HG02571 (cell line): ENCODE data around the gene SLC26A11.

ENCODE experiments used
- ATAC-seq: cut with Tn5 transposase; IDR thresholded peaks from one replicate; pipeline ENCODE4 v1.9.1; 2021; ENCODE audit warnings: mild to moderate bottlenecking, moderate library complexity; ENCODE audit not compliant: unreplicated experiment

The SLC26A11 gene

DNA sequence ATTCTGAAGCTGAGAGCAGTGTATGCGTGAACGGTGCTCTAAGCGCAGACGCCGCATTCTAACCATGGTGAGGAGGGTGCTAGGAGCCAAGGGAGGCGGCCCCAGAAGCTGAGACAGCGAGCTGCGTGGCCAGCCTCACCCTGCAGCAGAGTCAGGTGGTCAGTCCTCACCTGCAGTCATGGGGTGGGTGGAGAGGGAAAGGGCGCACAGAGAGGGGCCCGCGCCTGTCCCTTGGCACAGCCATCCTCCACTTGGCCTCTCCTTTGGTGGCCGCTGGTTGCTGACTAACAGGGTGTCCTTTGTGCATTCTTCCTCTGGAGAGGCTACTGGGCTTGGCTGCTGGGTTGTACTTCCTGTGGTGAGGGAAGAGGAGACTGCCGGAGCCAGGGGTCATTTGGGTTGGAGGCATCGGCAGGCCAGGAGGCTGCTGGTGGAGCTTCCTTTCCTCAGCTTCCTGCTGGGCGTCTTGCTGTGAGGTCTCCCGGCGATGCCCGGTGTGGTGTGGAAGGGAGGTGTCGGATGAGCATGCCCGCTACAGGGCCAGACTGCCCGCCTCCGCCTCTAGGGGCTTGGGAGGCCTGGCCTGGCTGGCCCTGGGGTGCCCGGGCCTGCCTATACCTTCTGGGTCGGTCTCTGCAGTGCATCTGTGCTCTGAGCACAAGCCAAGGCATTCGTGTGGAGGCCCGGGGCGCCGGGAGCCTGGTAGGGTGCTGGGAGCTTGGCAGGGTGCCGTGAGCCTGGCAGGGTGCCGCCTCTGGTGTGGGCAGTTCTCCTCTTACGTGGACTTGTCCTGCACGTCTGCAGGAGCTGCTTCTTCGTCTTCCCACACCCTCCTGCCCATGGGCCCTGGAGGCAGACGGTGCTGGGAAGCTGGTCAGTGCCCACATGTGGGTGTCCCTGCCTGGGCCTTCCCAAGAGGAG, 57.8 kb downstream of the SLC26A11 start:
- no peak for ATAC-seq

DNA sequence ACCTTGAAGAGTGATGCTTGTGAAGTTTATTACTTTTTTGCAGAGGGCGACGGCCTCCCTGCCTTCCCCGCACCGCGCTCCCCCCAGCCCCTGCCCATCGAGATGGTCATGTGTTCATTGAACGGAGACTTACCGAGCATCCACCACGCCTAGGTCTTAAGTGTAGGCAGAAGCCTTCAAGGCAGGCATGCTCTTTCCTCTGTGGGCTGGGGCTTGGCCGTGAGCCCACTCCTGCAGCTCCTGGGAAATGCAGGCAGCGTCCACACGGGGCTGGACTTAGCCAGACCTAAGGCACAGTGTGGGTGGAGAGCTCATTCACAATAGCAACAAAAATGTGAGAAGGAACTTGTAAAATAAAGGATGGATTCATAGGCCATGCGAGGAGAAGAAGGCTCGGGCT, 59.7 kb downstream of the SLC26A11 start:
- ATAC-seq = no peak

DNA sequence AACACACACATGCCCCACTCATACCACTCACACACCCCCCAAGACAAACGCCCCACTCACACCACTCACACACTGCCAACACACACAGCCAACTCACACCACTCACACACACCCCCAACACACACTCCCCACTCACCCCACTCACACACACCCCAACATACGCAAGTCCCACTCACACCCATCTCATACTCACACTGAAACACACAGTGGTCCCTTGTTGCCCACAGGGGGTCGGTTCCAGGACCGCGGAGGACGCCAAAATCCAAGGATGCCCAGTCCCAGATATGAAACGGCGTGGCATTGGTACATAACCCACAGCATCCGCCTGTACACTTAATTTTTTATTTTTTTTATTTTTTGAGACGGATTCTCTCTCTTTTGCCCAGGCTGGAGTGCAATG, 61.3 kb downstream of the SLC26A11 start:
- no peak for ATAC-seq

DNA sequence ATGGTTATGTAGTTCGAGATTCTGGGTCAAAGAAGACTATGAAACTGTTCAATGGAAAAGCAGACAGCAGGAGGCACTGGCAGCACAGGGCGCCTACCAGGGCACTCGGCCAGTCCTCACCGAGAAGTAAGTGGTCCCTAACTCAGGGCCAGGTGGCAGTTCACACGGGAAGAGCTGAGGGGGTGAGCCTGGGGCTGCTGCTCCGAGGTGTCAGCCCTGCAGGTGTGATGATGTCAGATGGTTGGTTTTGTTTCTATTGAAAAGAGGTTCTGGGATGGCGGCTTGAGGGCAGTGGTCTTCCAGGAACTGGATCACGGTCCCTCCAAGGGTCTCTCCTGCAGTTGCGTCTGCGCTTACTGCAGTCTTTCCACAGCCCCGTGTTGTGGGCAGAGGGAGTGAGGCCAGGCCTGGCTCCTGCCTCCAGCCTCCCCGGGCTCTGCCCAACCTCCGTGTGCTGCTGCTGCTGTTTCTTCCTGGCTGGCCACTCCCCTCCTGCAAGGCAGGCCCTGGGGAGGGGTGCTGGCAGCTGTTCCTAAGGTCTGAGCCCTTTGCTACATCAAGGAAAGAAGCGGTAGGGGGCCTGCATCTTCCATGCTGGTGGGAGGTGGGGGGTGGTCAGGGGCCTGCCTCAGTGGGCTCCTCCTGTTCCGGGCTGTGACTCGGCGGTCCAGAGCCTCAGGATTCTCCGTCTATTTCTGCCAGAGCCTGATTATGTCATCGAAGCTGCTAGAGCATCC, 63.1 kb downstream of the SLC26A11 start:
- no peak for ATAC-seq

DNA sequence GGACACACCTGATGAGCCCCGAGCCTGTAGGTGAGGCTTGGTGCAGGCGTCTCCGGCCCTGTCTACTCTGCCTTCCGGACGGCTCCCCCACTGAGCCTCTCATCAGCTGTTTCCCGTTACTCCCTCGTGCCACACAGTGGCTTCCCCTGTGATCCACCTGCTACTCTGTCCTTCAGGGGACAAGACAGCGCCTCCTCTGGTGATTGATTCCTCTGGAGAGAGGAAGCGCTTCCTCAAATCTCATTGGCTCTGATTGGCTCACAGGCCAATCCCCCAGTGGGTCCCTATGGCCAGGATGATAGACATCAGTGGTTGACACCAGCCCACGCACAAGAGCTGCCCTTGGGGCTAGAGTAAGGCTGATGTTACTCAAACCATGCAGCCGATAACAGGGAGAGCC, 64.4 kb downstream of the SLC26A11 start:
- no peak for ATAC-seq

DNA sequence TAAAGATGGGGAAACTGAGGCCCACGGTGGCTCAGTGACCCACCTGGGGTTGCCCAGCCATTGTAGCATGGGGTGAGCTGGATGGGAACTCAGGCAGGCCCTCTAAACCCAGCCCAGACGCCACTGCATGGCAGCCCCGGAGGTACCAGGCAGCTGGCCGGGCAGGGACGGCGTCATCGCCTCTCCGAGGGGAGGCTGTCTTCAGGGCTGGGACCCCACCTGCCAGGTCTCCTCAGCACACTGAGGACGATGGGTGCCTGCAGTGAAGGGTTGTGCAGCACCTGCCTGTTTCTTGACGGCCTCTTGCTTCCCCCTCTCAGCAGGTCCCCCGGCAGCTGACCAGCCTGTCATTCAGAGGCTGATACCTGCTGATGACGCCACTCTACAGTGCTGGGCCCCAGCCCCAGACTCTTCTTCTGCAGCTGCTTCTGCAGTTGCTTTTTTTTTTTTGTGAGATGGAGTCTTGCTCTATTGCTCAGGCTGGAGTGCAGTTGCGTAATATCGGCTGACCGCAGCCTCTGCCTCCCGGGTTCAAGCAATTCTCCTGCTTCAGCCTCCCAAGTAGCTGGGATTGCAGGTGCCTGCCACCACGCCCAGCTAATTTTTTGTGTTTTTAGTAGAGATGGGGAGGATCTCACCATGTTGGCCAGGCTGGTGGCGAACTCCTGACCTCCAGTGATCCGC, 65.2 kb downstream of the SLC26A11 start:
- no peak for ATAC-seq

DNA sequence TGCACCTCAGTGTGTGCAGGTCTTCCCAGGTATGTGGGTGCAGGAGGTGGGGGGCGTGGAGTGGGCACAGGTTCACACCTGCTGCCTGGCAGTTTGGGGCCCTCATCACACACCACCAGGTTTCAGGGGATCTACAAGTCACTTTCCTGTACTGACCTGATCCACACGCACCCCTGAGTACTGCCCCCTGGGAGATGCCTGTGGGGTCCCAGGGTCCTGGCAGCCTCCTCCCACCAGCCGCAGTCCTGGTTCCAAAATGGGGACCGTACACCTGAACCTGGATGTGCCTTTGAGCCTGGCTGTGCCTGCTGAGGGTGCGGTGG, 66.4 kb downstream of the SLC26A11 start:
- ATAC-seq = no peak

DNA sequence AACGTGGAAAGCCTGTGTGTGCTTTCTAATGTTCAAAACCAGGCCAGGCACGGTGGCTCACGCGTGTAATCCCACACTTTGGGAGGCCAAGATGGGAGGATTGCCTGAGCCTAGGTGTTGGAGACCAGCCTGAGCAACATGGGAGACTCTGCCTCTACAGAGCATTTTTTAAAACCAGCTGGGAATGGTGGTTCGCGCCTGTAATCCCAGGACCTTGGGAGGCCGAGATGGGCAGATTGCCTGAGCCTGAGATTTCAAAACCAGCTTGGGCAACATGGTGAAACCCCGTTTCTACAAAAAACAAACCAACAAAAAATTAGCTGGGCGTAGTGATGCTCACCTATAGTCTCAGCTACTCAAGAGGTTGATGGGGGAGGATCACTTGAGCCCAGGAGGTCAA, 66.8 kb downstream of the SLC26A11 start:
- ATAC-seq = no peak

DNA sequence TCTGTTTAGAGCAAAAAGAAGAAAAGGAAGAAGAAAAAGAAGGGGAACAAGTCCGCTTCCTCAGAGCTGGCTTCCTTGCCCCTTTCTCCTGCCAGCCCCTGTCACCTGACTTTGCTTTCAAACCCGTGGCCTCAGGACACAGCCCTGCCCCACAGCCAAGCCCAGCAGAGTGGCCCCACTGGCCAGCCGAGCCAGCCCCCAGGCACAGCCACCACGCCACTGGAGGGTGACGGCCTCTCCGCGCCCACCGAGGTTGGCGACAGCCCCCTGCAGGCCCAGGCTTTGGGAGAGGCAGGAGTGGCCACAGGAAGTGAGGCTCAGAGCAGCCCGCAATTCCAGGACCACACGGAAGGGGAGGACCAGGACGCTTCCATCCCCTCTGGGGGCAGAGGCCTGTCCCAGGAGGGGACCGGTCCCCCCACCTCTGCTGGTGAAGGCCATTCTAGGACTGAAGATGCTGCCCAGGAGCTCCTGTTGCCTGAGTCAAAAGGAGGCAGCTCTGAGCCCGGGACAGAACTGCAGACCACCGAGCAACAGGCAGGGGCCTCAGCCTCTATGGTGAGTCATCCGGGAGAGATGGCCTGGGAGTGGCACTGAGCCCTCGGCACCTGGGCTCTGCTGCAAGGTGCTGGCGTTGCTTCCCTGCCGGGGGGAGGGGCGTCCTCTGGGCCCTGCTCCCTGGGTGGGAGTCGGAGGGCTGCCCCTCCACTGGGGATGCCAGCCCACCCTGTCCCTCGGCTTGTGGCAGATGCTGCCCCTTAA, 67.8 kb downstream of the SLC26A11 start:
- ATAC-seq = no peak

DNA sequence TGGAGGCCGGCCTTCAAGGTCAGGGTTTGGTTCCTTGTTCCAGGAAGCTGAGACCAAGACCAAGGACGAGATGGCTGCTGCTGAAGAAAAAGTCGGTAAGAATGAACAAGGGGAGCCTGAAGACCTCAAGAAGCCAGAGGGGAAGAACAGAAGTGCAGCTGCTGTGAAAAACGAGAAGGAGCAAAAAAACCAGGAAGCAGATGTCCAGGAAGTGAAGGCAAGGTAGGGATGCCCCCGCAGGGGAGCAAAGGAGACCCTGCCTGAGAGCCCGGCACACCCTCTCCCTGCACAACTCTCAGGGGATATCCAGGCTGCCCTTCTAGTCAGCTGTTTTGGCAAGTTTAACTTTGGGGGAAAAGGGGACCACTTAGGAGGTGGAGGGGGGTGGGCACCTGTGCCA, 69.4 kb downstream of the SLC26A11 start:
- ATAC-seq = no peak

DNA sequence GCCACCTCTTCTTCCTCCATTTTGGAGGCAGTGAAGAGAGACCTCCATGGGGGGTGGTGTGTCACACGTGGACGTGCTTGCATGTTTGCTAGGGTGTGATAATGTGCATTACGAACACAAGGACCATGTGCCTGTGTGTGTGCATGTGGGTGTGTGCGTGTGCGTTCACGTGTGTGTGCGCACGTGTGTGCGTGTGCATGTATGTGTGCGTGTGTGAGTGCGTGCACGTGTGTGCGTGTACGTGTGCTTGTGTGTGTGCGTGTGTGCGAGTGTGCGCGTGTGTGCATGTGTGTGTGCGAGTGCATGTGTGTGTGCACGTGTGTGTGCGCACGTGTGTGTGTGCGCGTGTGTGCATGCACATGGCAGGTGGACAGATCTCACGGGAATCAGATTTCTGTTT, 69.9 kb downstream of the SLC26A11 start:
- no peak for ATAC-seq

DNA sequence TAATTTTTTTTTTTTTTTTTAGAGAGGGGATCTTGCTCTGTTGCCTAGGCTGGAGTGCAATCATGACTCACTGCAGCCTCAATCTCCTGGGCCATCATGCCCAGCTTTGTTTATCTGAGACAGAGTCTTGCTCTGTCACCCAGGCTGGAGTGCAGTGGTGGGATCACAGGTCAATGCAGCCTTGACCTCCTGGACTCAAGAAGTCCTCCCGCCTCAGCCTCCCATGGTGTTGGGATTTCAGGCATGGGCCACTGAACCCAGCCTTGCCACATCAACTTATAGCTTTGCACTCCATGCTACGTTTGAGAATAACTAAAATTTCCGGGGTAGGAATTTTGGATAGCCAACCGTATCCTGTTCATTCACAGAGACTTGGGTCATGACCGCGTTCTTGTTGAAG, 71.0 kb downstream of the SLC26A11 start:
- no peak for ATAC-seq

DNA sequence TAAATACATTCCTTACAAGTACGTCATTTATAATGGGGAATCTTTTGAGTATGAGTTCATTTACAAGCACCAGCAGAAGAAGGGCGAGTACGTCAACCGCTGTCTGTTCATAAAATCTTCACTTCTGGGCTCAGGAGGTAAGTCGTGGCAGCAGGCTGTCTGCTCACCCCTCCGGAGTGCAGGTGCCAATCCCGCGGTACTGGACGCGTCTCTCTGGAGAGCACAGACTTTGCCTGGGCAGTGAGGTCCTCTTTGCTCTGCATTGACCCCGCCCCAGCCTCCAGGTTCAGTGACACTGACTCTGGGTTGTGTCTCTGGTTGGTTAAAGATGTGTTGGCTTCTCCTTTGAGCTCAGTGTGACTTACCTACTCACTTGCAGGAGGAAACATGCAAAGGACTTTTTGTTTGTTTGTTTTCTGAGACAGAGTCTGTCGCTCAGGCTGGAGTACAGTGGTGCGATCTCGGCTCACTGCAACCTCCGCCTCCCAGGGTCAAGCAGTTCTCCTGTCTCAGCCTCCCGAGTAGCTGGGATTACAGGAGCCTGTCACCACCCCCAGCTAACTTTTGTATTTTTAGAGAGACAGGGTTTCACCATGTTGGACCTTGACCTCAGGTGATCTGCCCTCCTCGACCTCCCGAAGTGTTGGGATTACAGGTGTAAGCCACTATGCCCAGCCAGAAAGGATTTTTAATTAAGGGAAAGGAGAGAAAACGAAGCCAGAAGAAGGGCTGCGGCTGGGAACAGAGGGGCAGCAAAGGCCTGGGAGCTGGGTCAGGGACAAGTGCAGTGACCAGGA, 71.7 kb downstream of the SLC26A11 start:
- ATAC-seq = no peak

DNA sequence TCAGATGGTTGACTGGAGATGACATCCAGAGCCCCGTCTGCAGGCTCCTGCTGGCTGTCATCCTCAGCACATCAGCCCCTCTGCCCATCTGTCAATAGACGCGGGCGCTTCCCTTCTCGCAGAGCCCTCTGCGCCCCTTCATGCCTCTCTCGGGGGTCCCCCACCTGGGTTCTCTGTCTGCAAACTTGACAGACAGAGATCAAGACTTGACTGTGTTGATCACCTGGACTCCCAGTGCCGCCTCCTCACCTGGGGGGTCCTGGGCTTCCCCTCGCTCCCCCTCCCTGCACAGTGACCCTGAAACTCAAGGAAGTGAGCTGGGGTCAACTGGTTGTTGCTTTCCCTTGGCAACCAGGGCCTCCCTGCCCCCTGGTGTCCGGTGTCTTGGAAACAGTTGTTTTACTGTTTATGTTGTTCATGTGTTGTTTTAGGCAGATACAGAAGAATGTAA, 72.3 kb downstream of the SLC26A11 start:
- ATAC-seq = no peak

DNA sequence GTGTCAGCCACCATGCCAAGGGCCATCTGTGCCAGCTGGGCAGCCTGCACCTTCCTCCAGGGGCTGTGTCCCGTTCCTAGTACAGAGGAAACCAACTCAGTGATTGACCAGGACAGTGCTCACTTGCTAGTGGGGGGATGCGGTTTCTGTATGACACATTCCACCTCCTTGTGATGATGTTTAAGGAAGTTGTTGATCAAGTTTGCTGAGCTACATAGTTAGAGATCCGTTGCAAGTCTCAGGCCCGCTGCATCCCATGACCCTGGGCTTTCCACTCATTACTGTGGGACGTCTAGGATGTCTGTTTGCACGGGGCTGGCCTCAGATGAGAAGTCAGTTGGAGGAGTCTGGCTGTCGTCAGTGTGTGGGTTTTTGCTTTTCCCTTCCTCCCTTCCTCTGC, 74.0 kb downstream of the SLC26A11 start:
- ATAC-seq = no peak

DNA sequence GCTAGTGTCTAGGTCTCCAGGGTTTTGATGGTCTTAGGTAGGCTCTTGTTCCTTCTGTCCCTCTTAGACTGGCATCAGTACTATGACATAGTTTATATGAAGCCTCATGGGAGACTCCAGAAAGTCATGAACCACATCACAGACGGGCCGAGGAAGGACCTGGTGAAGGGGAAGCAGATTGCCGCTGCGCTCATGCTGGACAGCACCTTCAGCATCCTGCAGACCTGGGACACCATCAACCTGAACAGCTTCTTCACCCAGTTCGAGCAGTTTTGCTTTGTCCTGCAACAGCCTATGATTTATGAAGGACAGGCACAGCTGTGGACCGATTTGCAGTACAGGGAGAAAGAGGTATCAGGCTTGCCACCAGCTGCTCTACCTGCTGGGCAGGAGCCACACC, 74.4 kb downstream of the SLC26A11 start:
- ATAC-seq = no peak

DNA sequence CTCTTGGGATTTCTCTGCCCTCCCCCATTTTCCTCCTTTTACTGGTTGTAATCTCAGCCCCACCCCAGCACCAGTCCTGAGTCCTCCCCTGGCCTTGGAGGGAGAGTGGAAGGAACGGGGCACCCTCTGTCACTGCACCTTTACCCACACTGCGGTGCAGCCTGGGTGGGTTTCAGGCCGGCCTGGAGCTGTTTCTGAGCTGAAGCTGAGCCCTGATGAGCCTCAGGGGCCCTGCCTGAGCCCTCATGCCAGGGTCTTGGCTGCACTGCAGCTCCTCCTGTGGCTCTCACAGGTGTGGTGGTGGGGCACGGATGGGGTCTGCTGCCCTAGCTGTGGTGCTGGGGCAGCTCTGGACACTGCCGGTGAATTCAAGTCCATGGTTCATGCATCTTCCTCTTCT, 74.9 kb downstream of the SLC26A11 start:
- ATAC-seq = no peak

DNA sequence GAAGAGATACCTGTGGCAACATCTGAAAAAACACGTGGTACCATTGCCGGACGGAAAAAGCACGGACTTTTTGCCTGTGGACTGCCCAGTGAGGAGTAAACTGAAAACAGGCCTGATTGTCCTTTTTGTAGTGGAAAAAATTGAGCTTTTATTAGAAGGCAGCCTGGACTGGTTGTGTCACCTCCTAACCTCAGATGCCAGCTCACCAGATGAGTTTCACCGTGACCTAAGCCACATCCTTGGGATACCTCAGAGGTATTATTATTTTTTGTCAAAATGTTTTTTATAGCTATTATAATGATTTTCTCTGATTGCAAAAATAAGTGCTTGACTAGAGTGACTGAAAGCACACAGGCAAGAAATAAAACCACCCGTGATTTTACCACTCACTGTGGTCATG, 75.3 kb downstream of the SLC26A11 start:
- ATAC-seq = no peak

DNA sequence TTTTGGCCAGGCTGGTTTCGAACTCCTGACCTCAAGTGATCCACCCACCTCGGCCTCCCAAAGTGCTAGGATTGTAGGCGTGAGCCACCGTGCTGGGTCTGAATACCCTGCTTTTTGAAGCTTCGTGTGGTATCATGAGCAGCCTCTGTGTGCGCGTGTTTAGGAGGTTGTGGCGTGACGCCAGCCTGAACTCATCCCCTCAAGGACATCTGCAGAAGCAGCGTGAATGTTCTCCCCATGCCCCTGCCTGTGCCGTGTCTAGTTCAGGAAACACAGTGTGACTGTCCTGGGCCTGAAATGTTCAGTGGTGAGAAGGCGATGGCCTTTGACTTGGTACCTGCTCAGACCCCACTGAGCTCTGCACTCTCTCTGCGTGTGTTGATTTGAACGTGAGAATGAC, 76.0 kb downstream of the SLC26A11 start:
- no peak for ATAC-seq

DNA sequence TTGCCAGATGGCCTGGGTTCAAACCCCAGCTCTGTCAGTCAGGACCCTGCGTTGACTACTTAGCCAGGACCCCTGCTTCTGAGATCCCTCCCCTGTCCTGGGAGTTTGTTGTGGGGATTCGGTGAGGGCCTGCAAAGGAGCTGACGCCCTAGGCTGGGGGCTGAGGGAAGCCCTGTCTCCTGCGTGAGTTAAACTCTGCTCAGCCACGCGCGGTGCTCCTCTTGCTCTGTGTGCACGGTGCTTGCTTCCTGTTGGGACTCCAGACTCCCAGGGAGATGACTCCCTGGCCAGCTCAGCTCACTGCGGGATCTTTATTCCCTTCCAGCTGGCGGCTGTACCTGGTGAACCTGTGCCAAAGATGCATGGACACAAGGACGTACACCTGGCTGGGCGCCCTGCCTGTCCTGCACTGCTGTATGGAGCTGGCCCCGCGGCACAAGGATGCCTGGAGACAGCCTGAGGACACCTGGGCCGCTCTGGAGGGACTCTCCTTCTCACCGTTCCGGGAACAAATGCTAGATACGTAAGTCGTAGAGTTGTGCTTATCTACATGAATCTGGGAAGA, 77.9 kb downstream of the SLC26A11 start:
- no peak for ATAC-seq
